NT2/D1 (cell line): ENCODE results near the gene AK9.

Source experiments
- SUZ12 ChIP-seq: IDR thresholded peaks from 2 replicates; pipeline ENCODE4 v1.6.1; 2011; ENCODE audit not compliant: insufficient read length, insufficient read depth; ENCODE audit errors: extremely low read depth
- YY1 ChIP-seq: IDR thresholded peaks from 2 replicates; pipeline ENCODE4 v1.6.1; 2011; ENCODE audit not compliant: insufficient read length, insufficient read depth

DNA sequence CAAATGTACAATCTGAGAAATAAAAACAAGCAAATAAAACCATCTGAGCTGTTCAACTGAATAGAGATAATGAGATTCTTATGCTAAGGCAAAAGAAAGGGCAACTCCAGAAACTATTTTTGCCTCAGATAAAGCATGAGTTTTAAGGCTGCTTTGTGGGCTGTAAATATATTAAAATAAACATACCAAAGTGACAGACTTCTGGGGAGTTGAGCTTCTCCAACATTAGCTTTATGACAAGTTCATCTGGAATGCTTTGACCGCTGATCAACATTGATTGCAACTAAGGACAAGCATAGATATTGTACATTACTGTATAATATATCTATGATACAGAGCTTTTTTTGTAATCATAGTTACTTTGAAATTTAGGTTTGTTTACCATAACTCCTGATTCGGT, 19.3 kb downstream of the AK9 start:
- TF ChIP-seq YY1 (no peak), SUZ12 (no peak)
